ENCODE results near the gene MEDAG.
"Not testable (repeated sequence)": the region's sequence is repeated elsewhere in the genome, so short reads cannot be mapped to it uniquely, and the experiment has no call there.

MEDAG gene

DNA sequence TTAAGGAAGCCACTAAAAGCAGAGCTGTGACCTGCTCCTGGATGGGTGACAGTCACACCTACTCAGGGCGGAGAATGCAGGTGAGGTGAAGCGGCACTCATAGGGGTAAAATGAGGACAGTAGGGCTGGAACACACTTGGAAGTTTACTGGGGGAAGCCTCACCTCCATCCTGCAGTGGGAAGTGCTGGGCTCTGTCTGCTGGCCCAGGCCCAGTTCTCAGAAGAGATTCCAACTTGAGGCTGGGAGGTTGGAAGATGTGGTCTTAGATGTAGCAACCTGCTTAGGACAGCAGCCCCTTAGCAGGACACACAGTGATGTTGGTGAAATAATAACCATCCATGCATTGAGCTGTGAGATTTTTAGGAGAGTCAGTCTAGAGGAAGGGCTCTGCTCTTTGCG is 4.6 kb downstream of the MEDAG start:
- no peak for DNase-seq

DNA sequence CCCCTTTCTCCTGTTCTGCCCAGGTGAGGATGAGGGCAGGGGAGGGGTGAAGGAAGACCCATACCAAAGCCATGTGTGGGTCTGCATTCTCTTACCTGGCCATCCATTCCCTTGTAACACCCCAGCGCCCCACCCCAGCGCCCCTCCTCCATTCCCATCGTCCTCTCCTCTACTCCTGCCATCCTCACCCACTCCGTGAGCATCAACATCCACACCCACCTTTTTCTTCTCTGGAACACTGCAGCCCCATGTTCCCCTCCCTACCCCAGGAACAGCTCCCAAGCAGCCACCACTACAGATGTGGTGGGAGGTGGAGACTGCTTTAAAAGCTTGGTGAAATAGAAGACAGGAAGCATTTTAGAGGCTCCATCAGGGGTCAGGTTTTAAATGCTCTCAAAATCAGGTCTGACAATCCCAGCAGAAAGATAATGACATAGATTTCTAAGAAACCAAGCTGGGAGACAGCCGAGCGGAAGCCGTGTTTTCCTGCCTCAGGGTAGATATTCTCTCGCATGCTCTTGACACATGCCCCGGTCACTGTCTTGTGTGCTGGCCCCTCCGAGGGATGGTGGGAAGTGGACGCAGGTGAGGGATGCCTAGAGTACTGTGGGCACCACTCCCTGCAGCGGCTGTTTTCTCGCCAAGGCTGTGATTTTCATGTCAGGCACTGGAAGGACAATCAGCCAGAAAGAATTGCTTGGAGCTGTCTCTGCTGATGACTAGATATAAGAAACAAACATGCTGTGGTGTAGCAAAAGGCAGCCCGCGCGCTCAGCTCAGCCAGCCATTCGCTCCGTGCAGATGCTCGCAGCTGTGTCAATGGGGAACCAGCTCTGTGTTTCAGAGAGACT is 9.8 kb downstream of the MEDAG start:
- no peak for DNase-seq

DNA sequence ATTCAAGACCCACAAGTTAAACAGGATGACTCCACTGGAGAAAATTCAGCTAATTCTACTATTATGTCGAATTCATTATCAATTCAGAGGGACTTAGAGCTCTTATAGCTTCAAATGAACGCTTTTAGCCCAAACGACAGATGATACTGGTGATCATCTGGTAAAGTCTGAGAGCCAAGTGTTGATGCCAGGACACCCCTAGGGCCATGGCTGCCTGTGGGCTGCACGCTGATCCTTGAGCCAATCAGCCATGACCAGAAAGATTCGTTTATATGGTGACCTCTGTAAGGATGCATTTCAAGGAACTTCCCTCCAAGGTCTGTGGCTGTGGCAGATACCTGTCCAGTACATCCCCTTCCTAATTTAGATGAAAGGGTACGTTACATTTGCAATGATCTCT is 10.9 kb downstream of the MEDAG start:
- DNase-seq: no peak

DNA sequence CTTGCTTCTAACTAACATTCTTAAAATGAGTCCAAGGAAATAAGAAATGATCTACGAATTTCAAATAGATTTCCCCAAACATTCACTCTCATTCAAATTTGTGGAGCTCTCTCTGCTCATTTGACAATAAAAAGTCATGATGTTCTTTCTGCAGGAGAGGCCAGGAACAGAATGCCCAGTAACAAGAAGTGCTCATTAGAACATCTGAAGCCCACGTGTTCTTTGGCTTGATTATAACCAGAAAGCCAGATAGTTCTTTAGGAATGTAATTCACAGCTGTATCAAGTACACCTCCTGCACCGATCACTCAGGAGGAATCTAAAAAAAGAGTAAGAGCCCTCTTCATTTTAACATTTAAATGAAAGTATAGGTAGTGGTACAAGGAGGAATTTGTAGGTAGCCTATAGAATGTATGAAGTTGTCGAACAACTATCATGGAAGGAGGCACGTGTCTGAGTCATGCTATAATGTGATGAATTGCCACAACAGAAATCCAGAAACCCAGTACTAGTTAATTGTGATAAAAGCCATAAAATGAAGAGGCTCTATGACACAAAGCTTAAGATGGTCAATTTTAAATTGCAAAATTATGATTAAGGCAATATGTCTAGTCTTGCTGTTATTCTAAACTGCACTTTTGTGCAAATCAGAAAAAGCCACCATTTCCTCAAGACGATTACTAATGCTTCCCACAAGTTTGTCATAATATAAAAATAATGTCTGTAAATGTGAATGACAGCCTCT is 12.8 kb downstream of the MEDAG start:
- no peak for DNase-seq

DNA sequence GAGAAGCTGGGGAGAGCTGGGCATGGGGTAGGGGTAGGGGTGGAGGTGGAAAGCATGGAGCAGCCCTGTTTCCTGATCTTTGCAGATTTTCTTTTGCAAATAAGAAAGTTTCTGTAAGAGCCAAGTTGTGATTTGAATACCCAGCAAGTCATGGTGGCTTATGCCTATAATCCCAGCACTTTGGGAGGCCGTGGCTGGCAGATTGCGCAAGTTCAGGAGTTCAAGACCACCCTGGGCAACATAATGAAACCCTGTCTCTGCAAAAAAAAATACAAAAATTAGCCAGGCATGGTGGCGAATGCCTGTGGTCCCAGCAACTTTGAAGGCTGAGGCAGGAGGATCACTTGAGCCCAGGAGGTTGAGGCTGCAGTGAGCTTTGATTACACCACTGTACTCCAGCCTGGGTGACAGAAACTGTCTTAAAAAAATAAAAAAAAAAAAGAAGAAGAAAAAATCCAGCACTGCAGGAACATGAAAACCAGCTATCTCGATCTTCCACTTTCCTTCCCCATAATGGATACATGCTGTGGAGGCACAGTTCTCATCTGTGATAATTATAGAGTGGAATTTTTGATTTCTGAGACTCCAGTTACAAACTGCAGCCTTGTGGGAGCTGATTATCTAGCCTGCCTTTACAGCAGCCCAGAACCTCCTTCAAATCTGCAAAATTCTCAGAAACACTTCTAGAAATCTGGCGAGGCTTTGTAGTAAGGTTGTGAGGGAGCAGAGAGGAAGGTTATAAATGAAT is 14.3 kb downstream of the MEDAG start:
- no peak for DNase-seq

DNA sequence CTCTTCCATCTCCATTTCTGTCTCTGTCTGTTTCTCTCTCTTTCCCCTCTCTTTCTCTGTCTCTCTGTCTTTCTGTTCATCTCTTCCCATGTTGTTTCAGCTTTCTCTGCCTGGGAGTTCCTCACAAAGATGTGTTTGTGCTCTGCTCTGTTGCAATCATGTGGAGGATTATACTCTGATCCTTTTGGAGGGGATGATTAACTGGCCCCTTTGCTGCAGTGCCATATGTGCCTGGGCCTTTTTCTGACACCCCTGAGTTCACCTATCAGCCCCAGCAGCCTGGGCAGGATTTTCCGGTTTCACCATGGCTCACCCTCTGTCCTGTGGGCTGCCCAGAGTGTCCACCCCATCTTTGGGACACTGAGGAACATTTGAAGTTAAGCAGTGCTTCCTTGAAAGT is 17.3 kb downstream of the MEDAG start:
- no peak for DNase-seq

DNA sequence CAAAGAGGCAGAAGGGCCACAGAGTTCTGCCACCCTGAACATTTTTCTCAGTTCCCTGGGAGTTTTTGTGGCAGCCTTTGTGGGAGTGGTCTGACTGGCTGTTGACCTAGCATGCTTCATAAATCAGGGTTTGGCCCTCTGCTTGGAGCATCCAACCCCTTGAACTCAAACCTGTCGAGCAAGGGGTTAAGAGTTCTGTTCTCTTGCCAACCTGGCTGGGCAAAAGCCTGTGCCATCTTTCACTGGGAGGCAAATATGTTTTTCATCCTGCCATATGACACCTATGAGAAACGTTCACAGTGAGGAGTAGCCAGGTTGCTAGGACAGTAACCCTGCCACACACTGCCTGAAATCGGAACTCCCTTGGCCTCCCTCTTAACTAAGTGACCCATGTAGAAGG is 18.6 kb downstream of the MEDAG start:
- DNase-seq: no peak

DNA sequence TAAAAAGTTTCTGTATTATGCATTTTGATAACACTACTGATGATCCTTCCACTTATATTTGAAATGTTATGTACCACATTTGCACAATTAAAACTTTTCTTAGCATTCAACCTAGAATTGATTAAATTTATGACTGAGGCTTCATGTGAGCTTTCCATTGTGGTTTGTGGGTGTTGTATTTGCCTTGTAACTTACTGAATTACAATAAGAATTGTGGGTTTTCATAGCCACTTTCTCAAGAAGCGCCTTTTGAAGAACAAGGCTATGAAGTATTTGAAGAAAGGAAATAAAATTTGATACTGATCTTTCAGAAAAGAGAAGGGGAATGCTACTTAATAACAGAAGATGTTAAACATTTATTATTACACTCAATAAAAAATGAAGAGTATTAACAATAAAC is 19.4 kb downstream of the MEDAG start:
- DNase-seq: no peak

DNA sequence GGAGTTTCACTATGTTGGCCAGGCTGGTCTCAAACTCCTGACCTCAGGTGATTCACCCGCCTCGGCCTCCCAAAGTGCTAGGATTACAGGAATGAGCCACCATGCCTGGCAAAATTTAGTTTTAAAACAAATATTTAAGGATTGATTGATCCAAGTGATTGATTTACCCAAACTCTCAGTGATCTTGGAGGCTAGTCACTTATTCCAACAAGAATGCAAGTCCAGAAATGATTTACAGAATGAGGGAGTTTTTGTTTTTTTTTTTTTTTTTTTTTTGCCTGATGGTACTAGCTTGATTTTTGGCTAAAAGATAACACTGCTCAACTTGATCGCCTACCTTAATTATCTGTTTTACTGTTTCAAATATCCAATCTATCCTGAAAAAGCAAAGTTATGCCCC is 20.7 kb downstream of the MEDAG start:
- DNase-seq: no peak

DNA sequence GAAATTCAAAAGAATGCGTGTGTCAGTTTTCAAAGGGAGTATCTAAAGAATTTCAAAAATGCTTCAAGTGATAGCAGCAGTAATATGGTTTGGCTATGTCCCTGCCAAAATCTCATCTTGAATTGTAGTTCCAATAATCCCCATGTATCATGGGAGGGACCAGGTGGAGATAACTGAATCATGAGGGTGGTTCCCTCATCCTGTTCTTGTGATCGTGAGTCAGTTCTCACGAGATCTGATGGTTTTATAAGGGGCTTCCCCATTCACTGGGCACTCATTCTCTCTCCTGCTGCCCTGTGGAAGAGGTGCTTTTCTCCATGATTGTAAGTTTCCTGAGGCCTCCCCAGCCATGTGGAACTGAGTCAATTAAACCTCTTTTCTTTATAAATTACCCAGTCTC is 21.1 kb downstream of the MEDAG start:
- DNase-seq: not testable (repeated sequence)

DNA sequence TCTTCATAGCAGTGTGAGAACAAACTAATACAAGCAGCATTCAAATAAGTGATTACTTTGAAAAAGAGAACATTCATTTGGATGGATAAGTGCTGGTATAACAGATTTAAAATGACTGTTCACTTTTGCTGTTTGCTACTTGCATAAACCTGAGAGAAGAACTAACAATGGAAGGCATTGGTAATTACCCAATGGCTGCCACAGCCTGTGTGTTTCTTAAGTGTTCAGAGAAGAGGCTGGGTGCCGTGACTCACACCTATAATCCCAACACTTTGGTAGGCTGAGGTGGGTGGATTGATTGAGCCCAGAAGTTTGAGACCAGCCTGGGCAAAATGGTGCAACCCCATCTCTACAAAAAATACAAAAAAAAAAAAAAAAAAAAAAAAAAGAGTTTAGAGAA is 21.5 kb downstream of the MEDAG start:
- no peak for DNase-seq

DNA sequence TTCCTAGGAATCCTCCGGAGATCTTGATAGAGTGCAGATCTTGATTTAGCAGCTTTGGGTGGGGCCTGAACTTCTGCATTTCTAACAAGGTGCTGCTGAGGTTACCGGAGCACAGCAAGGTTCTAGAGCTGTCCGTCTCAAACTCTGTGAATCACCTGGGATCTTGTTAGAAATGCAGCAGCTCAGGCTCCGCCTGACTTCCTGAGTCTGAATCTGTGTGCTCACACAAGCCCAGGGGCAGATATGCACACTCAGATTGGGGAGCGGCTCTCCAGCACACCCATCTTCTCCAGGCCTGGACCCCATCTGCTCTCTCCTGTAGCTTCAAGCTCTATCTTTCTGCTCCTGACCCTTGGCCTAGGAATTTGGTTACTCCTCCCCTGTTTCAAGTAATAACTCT is 22.9 kb downstream of the MEDAG start:
- DNase-seq: no peak

DNA sequence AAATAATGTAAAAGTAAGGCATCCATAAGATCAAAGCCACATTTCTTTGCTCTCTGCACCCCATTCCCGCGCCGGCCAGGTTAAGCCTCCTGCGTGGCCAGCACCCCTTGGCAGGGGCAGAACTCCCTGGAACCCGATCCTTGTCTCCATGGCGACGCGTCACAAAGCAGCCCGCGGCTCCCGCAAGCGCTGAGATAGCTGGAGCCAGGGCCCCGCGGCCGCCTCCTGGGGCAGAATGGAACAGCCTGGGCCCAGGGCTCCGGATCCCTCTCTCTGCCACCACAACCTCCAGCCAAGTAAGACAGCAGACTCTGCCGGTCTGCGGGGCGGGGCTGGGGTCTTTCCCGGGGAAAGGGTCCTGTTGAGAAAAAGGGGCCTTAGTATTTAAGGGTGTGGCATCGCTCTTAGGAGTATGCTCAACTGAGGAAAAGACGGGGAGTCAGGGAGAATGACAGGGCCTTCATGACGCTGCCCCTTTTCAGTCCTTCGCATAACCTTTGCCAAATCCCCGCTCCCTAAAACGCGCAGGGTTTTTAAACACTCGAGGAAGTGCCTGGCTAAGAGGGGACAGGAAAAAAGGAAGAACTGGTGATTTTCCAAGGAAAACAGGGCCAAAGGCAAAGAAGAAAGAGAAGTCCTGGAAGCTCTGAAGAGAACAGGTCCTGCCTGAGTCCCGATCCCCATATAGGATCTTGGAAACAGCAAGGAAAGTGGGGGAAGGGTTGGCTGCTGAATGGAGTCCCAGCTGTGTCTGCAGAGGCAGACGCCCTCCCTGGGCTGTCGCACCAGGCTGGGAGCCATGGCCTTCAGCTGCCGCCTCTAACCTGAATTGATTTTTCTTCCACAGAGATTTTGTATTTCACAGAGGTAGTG is 26.6 kb downstream of the MEDAG start, which contains the start of gene TEX26:
TEX26 (plus strand) TSS at position 176 of the 873 bp plus-strand sequence; CDS start at position 236, 60 bp downstream.
- DNase-seq: no peak

DNA sequence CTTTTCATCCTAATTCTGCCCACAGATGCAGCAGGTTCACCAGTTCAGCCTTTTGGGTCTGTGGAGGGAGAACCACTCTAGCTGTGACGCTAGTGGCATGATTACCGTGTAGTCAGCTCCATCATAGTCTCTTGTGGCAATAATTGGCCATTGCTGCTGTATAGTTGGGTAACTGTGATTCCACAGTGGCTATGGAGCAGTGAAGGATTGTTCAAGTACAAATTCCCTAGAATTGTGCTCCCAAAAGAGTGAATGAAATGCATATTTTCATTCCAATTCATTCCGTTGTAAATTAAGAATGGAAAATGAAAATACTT is 27.2 kb downstream of the MEDAG start:
- no peak for DNase-seq

DNA sequence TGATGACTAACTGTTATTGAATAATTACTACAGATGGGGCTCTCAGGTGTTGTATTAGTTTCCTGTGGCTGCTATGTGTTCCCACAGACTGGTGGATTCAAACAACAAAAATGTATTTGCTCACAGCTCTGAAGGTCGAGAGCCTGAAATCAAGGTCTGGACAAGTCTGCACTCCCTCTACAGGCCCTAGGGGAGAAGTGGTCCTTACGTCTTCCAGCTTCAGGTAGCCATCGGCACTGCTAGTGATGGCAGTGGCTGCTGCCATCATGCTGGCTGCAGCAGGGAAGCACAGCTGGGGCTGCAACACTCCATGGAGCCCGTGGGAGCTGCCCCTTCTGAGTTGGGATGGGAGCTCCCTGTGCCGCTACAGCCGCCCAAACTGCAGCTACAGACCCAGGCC is 28.3 kb downstream of the MEDAG start:
- DNase-seq: no peak

DNA sequence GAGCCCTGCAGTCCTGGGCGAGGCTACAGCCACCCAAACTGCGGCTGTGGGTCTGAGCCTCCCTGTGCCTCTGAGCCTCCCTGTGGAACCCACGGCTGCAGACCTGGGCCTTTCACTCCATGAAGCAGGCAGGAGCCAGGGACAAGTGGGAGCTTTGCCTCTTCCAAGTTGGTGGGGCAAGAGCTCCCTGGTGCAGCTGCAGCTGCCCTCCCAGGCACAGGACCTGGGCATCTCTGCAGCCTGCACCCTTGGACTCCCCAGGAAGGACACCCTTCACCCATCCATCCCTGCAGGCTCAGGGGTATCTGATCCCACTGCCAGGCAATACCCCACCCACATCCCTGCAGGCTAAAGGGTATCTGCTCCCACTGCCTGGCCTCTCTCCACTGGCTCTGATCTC is 28.7 kb downstream of the MEDAG start:
- DNase-seq: no peak

DNA sequence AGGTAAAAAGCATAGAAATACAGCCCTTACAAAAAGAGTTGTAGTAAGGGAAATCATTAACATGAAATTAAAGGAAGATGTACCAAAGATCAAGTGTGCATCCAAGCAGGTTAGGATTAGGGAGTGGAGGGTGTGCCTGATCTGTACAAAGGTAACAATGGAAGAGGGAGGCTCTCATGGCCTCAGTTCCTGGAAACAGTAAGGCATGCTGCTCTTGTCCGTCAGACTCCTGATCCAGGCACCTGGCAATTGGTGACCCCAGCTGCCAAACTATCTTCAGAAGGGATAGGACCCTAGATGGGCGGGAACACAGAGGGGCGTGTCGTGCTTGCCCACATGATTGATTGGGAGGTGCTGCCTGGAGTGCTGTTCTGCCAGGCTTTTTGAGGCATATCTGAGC is 30.9 kb downstream of the MEDAG start:
- DNase-seq: no peak

DNA sequence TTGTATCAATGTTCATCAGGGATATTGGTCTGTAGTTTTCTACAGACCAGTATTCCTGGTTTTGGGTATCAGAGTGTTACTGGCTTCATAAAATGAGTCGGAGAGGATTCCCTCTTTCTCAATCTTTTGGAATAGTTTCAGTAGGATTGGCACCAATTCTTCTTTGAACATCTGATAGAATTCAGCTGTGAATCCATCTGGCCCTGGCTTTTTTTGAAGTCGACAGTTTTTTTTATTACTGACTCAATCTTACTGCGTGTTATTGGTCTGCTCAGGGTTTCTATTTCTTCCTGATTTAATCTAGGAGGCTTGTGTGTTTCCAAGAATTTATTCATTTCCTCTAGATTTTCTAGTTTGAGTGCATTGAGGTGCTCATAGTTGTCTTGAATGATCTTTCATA is 37.8 kb downstream of the MEDAG start:
- DNase-seq: no peak

DNA sequence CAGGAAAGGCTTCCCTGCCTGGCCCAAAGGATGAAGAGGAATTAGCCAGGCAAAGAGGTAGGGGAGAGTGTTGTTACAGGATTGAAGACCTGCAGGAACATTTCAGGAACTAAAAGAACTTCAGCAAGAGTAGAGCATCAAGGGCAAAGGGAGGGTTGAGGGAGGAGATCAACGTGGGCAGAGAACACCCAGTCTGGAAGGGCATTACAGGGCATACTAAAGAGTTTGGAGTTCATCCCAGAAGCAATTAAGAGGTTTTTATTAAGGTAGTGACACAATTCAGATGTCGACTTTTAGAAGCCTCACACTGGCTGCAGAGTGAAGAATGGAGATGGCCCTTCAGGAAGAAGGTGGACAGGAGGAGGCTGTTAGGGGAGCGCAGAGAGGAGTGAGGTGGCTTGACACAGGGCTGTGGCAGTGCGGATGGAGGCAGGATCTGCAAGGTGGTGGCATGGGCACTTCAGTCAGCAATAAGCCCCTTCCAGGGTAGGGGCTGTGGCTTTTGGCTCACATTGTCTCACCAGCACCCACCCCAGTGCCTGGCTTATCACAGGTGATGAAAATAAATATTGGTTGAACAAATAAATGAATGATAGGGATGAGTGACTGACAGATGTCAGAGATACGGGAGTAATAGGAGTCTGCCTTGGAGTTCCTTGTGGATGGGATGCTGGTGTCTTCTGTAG is 51.3 kb downstream of the MEDAG start:
- no peak for DNase-seq

DNA sequence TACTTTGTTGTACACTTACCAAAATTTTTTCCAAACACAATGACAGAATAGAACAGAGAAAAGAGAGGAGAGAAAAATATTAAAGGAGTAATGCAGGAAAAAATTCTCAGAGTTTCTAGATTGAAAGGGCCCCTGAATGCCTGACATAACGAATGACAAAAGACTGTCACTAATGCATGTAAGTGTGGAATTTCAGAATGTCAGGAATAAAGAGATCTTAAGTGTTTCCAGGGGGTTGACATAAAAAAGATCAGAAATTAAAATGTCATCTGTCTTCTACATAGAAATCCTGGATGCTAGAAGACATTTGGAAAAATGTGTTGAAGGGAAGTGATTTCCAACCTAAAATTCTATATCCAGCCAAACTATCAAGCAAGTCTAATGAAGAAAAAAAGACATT is 53.6 kb downstream of the MEDAG start:
- no peak for DNase-seq

DNA sequence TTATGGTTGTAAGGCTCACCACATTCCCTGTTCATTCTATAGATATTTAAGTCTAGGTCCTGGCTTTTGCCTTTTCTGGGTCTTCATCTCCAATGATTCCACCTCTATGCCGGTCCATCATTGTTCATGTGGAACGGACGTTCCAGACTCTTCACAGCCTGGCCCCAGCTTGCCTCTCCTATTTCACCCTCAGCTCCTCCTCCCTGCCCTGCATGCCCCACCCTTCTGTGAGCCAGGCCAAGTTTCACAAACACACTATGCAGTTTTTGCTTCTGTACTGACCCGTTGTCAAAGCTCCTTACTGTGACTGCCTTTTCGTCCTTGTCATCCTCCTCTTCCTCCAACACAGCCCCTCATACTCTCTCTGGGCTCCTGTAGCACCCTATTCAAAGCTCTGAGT is 57.7 kb downstream of the MEDAG start:
- DNase-seq: no peak

DNA sequence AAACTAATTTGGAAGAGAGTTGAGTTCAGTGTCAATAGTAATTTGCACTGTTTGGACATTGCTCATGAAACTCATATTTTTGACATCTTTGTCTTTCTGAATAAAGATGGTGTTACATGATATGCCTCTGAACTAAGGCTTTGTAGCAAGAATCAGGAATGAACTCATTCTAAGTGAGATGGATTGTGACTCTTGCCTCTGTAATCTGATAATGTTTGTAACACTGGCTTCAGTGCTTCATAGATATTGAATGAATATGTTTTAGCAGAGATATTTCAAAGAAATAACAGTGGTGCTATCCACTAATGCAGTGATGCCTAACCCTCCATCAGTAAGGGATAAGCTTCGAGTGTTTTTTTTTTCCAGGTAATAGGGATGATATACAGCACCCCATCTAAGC is 59.3 kb downstream of the MEDAG start:
- DNase-seq: no peak
